Effector memory CD8-positive, alpha-beta T cell (primary cell): ENCODE results near the gene CLASRP.
A peak's percentile ranks its signal among the peaks of the same experiment; 100 is the strongest.

Source experiments
- ATAC-seq: fragments of 150-1000 bp; cut with Tn5 transposase; replicated peaks from 2 replicates; pipeline ENCODE4 v1.10.0; 2021; ENCODE audit warnings: mild to moderate bottlenecking, moderate library complexity
- DNase-seq, 3 experiments: peaks; one replicate each; pipeline ENCODE4 v3.0.0; 2021
- H3K27ac Mint-ChIP-seq, 2 donors: one replicate each; pipeline ENCODE4 v1.8.0; 2022; ENCODE audit warnings: mild to moderate bottlenecking in 2 of 2, mixed read lengths in 2 of 2, moderate library complexity in 2 of 2
- H3K27me3 Mint-ChIP-seq, 2 donors: one replicate each; pipeline ENCODE4 v1.8.0; 2022; ENCODE audit warnings: mixed read lengths in 2 of 2
- H3K36me3 Mint-ChIP-seq: one replicate; pipeline ENCODE4 v1.8.0; 2022; ENCODE audit warnings: mild to moderate bottlenecking, moderate library complexity, mixed read lengths; ENCODE audit not compliant: insufficient read depth
- H3K4me1 Mint-ChIP-seq, 2 donors: one replicate each; pipeline ENCODE4 v1.8.0; 2022; ENCODE audit warnings: low read depth in 2 of 2, mixed read lengths in 2 of 2
- H3K4me3 Mint-ChIP-seq, 2 donors: one replicate each; pipeline ENCODE4 v1.8.0; 2022; ENCODE audit warnings: mild to moderate bottlenecking in 2 of 2, mixed read lengths in 2 of 2, moderate library complexity in 2 of 2
- H3K9me3 Mint-ChIP-seq, 2 donors: one replicate each; pipeline ENCODE4 v1.8.0; 2022; ENCODE audit warnings: mixed read lengths in 2 of 2

Gene CLASRP

GRCh38 chr19:45075301-45076028 is 36.6 kb downstream of the CLASRP start:
- DNase-seq (peak; percentile 29 to 32 (median 29)), ATAC-seq (peak; percentile 26)
- Mint-ChIP-seq H3K27me3 (no peaks in the 10 kb centered on the region), H3K4me1 (peaks cover 27 to 28% of the 10 kb centered on the region in 2 donors), H3K4me3 (peak overlapping the region; percentile 86 to 89), H3K27ac (peak overlapping the region; percentile 78 to 79), H3K36me3 (peaks cover 29% of the 10 kb centered on the region), H3K9me3 (no peaks in the 10 kb centered on the region)

DNA sequence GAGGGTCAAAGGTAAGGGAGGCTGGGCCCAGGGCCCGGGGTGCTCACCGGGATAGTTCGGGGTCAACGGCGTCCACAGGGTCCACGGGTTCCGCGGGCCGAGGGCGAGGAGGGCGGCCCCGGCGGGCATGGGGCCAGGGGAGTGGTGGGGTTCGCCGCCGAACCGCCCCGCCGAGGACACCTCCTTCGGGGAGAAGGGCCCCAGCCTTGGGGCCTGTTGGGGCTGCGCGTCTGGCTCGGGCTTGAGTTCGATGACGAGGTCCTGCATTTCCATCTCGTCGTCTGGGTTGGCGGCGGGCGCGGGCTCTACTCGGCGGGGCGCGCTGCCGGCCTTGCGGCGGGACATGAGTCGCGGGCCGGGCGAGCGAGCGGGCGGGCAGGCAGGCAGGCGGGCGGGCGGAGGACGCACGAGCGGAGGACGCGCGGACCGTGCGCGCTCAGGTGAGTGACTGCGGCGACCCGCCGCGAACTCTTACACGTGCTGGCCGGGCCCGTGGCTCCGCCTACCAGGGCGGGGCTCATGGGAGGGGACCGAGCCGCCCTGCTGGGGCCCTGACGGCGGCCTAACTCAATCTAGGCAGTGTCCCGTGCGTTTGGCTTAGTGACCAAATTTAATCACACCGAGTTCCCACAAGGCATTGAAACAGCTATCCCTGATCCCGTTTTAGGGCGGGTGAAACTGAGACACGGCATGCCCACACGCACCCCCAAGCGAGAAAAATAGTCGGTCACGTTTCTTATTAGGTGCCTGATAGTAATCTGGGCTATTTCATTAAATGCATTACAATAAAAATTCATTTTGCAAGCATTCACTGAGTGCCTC is 37.4 kb downstream of the CLASRP start, which contains the start of gene ZNF296:
Gene ZNF296, minus strand, starts transcription at position 450 of the 822 bp plus-strand sequence. Its CDS starts 105 bp downstream, at position 345.
- Mint-ChIP-seq H3K27me3 (no peaks in the 10 kb centered on the region), H3K36me3 (peaks cover 22% of the 10 kb centered on the region), H3K27ac (peak within 1 kb of the TSS; percentile 41 to 78), H3K4me3 (peak within 1 kb of the TSS; percentile 86 to 89), H3K4me1 (peaks cover 31 to 32% of the 10 kb centered on the region in 2 donors), H3K9me3 (no peaks in the 10 kb centered on the region)
- ATAC-seq (peak; percentile 74), DNase-seq (peak; percentile 73 to 76 (median 76))

- H3K27me3 Mint-ChIP-seq: no peaks in the 10 kb centered on the region
- H3K36me3 Mint-ChIP-seq: peaks cover 23% of the 10 kb centered on the region
- H3K4me1 Mint-ChIP-seq: peaks cover 35 to 41% of the 10 kb centered on the region in 2 donors
- H3K4me3 Mint-ChIP-seq: peak overlapping the region; percentile 86 to 89
- no peaks in the 10 kb centered on the region for H3K9me3 Mint-ChIP-seq
- ATAC-seq (no peak), DNase-seq (no peak)
- peak overlapping the region; percentile 41 to 78 for H3K27ac Mint-ChIP-seq
These were observed 38.2 kb downstream of the CLASRP start for GRCh38 chr19:45076851-45077730.

DNA sequence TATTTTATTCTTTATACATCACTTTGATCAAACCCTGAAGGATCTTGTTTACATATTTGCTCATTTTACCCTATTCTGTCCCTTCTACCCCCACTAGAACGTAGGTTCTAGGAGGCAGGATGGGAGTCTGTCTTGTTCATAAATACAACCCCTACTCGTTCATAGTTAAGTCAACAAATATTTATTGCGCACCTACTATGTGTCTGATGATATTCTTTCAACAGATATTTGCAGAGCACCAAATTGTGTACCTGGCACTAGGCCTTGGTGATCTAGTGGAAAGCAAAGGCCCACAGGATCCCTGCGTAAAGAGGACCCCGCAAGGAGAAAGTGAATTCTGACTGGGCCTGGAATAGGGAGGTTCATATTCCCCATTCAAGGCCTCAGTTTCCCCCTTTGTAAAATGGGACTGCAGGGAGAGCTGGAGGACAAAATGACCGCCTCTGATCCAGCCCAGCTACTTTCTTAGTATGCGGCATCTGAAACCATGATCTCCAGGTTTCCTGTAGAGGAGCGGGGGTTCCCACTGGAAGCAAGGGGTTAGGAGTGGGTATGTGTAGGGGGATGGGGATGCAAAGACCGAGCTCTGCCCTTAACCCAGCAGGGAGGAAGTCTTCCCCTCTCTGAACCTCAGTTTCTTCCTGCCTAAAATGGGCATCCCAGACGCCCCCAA is 39.7 kb downstream of the CLASRP start:
- Mint-ChIP-seq H3K4me3 (peak overlapping the region; percentile 98 to 99), H3K4me1 (peaks cover 40 to 44% of the 10 kb centered on the region in 2 donors), H3K27ac (peak overlapping the region; percentile 93 to 98), H3K9me3 (no peaks in the 10 kb centered on the region), H3K36me3 (peaks cover 27% of the 10 kb centered on the region), H3K27me3 (no peaks in the 10 kb centered on the region)
- DNase-seq (no peak), ATAC-seq (no peak)

DNA sequence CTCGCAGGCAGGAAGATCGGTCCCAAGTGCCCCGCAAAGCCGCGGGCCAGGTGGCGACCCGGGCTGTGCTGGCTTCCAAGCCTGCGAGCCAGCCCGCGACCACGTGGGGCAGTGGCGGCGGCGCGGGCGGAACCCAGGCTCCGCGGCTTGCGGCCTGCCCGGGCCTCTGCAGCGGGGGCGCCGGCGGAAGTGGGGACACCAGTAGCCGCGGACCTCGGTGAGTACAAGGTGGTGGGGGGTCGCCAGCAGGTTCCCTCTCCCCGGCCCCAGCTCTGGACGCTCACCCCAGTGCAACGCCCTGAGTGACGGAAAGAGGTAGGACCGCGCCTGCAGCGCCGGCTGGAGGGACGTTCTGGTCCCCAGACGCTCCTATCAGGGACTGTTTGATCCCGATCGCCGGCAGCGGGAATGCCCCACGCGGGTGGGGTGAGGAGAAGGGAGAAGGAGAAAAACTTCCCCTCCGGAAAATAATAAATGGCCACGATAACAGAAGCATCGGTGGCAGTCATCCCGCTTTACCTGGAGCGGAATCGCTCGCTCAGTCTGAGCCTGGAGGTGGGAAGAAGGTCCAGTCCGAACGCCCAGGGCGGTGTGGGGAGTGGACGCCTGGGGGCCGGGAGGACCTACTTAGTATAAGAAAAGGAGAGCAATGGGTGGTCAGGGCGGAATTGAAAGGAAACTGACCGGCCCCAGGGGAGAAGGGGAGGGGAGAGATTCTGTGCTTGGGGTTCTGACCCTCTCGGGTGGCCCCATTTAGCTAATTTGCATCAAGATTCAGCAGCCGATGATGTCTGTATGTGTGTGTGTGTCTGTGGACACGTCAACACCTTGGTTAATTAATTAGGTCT is 40.4 kb downstream of the CLASRP start, which contains the start of gene GEMIN7:
Gene GEMIN7, plus strand, starts transcription at position 198 of the 848 bp plus-strand sequence. CDS start 10,855 bp downstream, outside the sequence.
- peaks cover 40 to 44% of the 10 kb centered on the region in 2 donors for H3K4me1 Mint-ChIP-seq
- peak within 1 kb of the TSS; percentile 98 to 99 for H3K4me3 Mint-ChIP-seq
- no peaks in the 10 kb centered on the region for H3K27me3 Mint-ChIP-seq
- H3K36me3 Mint-ChIP-seq: peaks cover 30% of the 10 kb centered on the region
- no peaks in the 10 kb centered on the region for H3K9me3 Mint-ChIP-seq
- peak; percentile 70 to 80 (median 80) for DNase-seq
- ATAC-seq: peak; percentile 59
- H3K27ac Mint-ChIP-seq: peak within 1 kb of the TSS; percentile 93 to 98

DNA sequence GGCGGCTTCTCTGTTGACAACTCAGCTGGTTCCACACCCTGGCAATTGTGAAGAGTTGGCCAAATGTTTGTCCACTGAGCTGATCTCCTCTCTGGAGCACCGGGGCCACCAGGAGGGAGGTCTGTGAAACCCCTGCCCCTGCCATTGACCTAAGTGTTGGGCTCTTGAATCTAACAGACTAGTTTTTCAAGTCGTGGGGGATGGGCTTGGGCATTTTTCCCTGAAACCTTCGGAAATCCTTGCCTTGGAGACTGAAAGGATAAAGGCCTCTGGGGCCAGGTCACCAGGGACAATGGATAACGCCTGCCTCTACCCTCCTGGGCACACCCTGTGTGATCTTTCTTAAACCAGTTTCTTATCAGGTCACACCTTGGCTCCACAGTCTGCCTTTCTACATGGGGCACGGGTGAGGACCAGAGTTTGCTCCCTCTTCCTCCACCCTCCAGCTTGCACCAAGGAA is 41.1 kb downstream of the CLASRP start:
- H3K4me1 Mint-ChIP-seq: peaks cover 37 to 44% of the 10 kb centered on the region in 2 donors
- peak overlapping the region; percentile 93 to 98 for H3K27ac Mint-ChIP-seq
- peak overlapping the region; percentile 98 to 99 for H3K4me3 Mint-ChIP-seq
- H3K27me3 Mint-ChIP-seq: no peaks in the 10 kb centered on the region
- H3K36me3 Mint-ChIP-seq: peaks cover 33% of the 10 kb centered on the region
- DNase-seq (peak in 1 of 3 experiments; percentile 40), ATAC-seq (peak; percentile 2)
- H3K9me3 Mint-ChIP-seq: no peaks in the 10 kb centered on the region

DNA sequence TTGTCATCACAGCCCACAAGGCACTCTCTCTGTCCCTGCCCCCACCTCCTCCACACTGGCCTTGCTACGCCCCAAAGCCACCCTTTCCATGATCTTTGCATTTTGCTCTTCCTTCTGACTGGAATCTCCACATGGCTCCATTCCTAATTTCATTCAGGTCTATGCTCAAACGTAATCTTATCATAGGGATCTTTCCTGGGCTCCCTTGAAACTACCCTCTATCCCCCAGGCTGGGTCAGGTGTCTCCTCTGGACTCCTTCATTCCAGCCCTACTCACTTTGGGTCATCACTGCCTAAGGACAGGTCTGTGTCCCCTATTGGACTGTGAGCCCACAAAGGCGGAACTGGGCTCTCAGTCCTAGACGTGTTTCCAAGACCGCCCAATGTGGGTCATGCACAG is 43.3 kb downstream of the CLASRP start:
- Mint-ChIP-seq H3K9me3 (no peaks in the 10 kb centered on the region), H3K4me3 (peak overlapping the region; percentile 63 to 99), H3K36me3 (peaks cover 35% of the 10 kb centered on the region), H3K4me1 (peaks cover 32 to 45% of the 10 kb centered on the region in 2 donors), H3K27ac (peak overlapping the region in 1 of 2 donors; percentile 12), H3K27me3 (no peaks in the 10 kb centered on the region)
- DNase-seq: no peak
- no peak for ATAC-seq

GRCh38 chr19:45086480-45086879 is 47.6 kb downstream of the CLASRP start:
- Mint-ChIP-seq H3K27me3 (no peaks in the 10 kb centered on the region), H3K36me3 (peaks cover 38% of the 10 kb centered on the region), H3K9me3 (no peaks in the 10 kb centered on the region), H3K27ac (peak overlapping the region; percentile 39 to 47), H3K4me3 (no peak overlapping the region), H3K4me1 (peaks cover 26% of the 10 kb centered on the region in 2 donors)
- DNase-seq (no peak), ATAC-seq (no peak)

DNA sequence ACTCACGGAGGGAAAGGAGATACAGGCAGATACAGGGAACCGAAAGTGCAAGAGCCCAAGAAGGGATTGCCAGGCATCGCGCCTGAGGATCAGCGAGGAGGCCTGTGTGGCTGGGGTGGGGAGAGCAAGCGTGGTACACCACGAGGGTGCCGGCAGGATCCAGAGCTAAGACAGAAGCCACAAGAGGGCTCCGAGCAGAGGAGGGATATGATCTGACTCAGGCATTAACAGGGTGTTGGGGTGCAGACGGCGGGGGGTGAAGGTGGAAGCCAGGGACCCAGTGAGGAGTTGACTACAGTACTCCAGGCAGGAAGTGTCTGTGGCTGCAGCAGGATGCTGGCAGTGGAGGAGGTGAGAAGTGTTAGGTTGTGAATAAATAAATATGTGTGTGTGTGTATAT is 48.7 kb downstream of the CLASRP start:
- peak overlapping the region; percentile 39 to 47 for H3K27ac Mint-ChIP-seq
- H3K4me3 Mint-ChIP-seq: peak overlapping the region; percentile 45 to 46
- peaks cover 42% of the 10 kb centered on the region for H3K36me3 Mint-ChIP-seq
- no peaks in the 10 kb centered on the region for H3K9me3 Mint-ChIP-seq
- peaks cover 24 to 25% of the 10 kb centered on the region in 2 donors for H3K4me1 Mint-ChIP-seq
- DNase-seq (peak; percentile 80 to 85 (median 83)), ATAC-seq (peak; percentile 91)
- no peaks in the 10 kb centered on the region for H3K27me3 Mint-ChIP-seq

GRCh38 chr19:45090034-45090433 is 51.2 kb downstream of the CLASRP start:
- Mint-ChIP-seq H3K27me3 (no peaks in the 10 kb centered on the region), H3K4me3 (no peak overlapping the region), H3K4me1 (peaks cover 44 to 48% of the 10 kb centered on the region in 2 donors), H3K27ac (no peak overlapping the region), H3K36me3 (peaks cover 42% of the 10 kb centered on the region), H3K9me3 (no peaks in the 10 kb centered on the region)
- ATAC-seq: no peak
- DNase-seq: no peak

GRCh38 chr19:45090606-45091005 is 51.8 kb downstream of the CLASRP start:
- Mint-ChIP-seq H3K27ac (peak overlapping the region in 1 of 2 donors; percentile 99), H3K4me3 (peak overlapping the region in 1 of 2 donors; percentile 98), H3K4me1 (peaks cover 44 to 49% of the 10 kb centered on the region in 2 donors), H3K27me3 (no peaks in the 10 kb centered on the region), H3K9me3 (no peaks in the 10 kb centered on the region), H3K36me3 (peaks cover 41% of the 10 kb centered on the region)
- DNase-seq: no peak
- no peak for ATAC-seq
